NCI-H1930 (cell line): ENCODE data around the gene TPTE.
"Not testable (repeated sequence)": the region's sequence is repeated elsewhere in the genome, so short reads cannot be mapped to it uniquely, and the experiment has no call there.

Experiments
- DNase-seq, 2 experiments: peaks; one replicate each; lab custom pipeline; 2025; lab: John Stamatoyannopoulos, UW

Gene TPTE

DNA sequence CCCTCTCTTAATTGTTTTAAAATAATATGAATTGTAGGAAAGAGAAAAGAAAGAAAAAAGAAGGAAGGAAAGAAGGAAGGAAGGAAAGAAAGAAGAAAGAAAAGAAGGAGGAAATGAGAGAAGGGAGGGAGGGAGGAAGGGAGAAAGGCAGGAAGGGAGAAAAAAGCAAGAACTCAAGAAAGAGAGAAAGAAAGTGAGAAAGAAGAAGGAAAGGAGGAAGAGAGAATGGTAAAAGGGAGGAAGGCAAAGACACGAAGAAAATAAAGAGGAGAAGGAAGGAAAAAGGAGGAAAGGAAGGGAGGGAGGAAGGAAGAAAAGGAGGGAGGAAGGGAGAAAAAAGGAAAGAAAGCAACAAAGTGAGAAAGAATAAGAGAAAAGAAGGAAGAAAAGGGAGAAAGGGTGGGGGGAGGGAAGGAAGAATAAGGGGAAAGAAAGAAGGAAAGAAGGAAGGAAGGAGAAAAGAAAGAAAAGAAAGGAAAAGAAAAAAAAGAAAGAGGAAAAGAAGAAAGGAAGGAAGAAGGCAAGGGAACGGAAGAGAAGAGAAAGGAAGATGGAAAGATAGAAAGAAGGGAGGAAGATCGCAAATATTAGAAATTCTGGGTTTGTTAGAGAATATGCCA is 95.9 kb downstream of the TPTE start:
- not testable (repeated sequence) for DNase-seq

DNA sequence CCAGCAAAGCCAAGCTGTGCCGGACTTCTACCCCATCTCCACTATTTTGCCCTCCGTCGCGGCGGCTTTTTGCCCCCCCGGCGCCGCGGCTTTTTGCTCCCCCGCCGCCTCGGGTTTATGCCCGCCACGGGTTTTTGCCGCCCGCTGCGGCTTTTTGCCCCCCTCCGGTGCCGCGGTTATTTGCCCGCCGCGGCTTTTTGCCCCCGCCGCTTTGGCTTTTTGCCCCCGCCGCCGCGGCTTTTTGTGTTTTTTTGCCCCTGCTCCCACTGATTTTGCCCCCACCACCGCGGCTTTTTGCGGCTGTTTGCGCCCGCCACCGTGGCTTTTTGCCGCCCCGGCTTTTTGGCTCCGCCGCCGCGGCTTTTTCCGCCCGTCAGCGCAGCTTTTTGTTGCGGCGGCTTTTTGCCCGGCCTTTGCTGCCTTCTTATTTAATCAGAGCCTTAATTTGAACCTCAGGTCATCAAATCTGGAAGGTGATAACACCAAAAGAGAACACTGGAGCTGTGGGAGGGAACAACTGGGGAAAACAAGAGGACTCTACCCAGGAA is 106.0 kb downstream of the TPTE start:
- DNase-seq, result no peak

DNA sequence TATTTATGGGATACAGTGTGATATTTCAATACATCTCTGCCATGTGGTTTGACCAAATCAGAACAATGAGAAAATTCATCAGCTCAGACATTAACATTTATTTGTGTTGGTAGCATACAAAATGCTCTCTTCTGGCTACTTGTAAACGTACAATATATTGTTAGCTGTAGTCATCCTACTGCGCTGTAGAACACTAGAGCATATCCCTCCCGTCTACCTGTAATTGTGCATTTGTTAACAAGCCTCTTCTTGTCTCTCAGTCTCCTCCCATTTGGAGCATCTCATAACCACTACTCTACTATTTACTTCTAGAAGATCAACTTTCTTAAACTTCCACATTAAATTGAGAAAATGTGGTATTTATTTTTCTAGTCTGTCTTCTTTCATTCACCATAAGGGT is 107.9 kb downstream of the TPTE start:
- not testable (repeated sequence) for DNase-seq

DNA sequence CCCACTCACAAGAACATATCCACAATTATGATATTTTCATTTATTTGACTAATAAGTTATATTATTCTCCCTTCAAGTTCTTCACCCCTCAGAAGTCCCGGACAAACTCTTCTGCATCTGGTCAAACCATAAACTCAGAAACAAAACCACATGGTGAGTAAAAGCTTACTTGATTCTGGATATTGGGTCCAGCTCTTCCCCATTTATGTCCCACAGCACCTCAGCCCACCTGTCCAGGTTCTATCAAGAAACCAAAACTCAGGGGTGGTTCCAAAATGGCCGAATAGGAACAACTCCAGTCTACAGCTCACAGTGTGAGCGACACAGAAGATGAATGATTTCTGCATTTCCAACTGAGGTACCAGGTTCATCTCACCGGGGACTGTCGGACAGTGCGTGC is 109.4 kb downstream of the TPTE start:
- DNase-seq, result not testable (repeated sequence)

DNA sequence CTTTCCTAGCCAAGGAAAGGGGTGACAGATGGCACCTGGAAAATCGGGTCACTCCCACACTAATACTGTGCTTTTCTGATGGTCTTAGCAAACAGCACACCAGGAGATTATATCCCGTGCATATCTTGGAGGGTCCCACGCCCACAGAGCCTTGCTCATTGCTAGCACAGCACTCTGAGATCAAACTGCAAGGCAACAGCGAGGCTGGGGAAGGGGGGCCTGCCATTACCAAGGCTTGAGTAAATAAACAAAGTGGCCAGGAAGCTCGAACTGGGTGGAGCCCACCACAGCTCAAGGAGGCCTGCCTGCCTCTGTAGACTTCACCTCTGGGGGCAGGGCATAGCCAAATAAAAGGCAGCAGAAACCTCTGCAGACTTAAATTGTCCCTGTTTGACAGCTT is 109.9 kb downstream of the TPTE start:
- DNase-seq, result not testable (repeated sequence)

DNA sequence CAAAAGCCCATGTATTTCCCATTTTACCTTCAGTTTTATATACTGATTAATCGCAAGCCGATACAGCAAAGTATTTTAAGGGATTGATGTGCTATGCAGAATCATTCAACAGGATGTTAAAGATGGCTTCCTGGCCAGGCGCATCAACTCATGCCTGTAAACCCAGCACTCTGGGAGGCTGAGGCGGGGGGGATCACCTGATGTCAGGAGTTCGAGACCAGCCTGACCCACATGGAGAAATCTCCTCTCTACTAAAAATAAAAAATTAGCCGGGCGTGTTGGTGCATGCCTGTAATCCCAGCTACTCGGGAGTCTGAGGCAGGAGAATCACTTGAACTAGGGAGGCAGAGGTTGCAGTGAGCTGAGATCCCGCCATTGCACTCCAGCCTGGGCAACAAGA is 116.8 kb downstream of the TPTE start:
- DNase-seq, result not testable (repeated sequence)

DNA sequence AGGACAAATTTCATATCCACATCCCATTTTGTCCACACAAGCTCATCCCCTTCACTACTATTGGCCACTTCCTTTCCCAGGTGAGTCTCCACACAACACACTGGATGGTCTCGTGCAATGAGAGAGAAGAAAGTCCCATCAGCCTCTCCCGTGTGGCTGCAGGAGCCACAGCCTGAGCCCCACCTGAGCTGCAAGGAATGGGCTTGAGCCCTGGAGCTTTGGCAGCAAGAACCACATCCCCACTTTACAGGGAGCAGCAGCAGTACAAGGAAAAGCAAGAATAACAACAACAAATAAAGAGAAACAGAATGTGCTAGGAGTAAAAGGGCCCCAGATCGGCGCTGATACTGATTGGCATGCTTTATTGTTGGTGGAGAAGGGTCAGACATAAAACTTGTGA is 117.7 kb downstream of the TPTE start:
- no peak for DNase-seq

DNA sequence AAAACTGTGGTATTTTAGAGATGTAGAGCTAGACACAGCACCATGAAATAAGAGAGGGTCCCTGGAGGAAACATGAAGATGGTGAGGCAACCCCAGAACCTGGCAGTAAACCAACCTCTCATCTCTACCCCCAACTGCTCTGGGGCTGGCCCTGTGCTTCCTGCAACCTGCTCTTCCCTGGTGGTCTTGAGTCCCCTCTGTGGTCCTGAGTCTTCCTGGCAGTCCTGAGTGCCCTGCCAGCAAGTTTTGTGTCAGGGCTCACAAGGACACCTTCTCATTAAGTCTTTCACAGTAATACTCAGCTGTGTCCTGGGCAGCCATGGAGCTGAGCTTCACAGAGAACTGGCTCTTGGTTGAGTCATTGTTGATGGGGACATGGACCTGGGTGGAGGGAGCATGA is 118.4 kb downstream of the TPTE start:
- not testable (repeated sequence) for DNase-seq

DNA sequence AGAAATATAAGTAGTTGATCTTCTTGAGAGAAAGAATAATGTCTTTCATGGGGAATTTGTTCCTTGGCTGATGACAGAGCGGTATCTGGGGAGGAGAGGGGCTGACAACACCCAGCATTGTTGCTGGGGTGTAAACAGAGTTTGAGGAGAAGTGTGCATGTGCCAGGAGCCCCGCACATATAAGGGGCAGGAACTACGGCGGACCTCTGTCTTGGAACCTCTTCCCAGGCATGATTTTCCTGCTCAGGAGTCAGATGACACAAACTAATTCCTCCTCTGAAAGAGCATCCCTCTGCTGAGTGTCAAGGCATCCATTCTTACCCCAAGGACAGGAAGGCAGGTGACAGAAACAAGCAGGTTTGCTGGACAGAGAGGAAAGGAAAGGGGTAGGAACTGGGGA is 119.1 kb downstream of the TPTE start:
- DNase-seq, result no peak

DNA sequence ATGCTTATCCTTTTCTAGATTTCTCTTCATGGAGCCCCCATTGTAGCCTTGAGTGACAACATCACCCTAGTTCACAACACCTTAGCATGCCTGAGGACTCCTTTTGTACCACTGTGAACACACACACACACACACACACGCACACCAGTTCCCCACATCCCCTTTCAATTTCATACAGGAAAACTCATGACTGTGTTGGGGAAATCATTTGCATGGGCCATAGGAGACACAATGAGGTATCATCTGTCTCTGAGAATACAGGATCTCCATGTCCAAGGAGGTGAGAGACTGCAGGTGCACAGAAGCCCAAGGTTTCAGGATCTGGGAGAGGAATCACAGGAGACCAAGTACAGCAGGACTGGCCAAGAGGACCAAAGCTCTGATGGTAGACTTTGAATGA is 119.7 kb downstream of the TPTE start:
- DNase-seq, result no peak

DNA sequence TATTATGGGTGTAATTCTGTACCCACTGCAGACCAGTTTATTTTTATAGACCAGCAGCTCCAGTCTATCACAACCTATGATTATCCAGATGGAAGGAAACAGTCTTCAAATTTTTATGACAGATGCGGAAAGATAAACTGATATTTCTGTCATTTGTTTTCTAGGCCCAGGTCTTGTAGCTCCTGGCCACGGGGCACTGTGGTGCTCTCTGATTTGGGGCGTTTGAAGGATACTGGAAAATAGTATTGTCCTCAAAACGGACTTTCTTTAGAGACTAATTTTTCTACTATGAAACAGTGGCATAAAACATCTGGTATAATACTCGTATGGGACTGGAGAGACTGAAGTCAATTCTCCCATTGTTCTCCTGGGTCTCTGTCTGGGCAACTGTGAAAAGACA is 124.3 kb downstream of the TPTE start:
- not testable (repeated sequence) for DNase-seq

DNA sequence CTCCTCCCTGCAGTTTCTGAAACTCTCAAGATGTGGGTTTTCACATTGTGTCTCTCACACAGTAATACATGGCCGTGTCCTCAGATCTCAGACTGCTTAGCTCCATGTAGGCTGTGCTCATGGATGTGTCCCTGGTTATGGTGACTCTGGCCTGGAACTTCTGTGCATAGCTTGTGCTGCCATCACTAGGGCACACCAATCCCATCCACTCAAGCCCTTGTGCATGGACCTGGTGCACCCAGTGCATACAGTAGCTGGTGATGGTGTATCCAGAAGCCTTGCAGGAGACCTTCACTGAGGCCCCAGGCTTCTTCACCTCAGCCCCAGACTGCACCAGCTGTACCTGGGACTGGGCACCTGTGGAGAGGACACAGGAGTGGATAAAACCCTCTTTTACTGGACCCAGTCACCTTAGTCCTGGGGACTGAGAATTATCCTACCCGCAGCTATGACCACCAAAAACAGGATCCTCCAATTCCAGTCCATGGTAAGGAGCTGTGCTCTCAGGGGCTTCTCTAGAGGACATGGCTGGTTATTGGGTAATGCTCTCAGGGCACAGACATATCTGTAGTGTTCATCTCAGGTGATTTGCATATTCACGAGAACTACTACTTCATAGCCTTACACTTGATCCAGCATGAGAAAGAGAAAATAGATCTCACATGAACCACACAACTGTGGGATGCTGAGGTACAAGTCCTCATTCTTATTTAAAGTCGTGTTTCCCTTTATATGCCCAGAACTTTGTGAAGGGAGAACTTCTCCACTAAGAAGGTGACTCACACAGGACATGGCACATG is 128.2 kb downstream of the TPTE start:
- not testable (repeated sequence) for DNase-seq

DNA sequence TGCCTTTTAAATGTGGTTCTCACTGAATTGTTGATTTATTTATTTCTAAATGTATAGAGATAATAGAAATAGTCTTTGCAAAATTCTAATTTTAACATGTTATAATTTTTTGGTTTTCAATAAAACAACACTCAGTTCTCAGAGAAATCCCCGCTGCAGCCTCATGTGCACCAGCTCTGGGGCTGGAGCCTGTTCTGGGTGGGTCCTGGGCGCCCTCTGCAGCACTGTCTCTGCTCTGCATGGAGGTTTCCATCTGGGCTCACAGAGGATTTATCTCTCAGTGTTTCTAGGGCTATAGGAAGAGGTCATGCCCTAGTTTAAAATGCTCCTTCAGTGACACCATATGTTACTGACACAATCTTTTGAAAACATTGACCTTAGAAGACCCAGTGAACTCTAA is 128.9 kb downstream of the TPTE start:
- not testable (repeated sequence) for DNase-seq
